Kidney (tissue), 14 donors: ENCODE measurements around the gene ENTPD7. TPM values are rescaled to one million over a fixed set of nuclear protein-coding genes. Genes with fewer than 3 reads are reported as not detected.

Experiments
- DNase-seq, 5 donors: peaks; one replicate each; pipeline ENCODE4 v3.0.0-alpha.2; 2013 to 2020
- FAIRE-seq: peaks from 2 replicates; lab custom pipeline; 2012; peaks lifted over from hg19 to GRCh38; lab: Jason Lieb, UNC
- H3K27ac ChIP-seq, 2 donors: one replicate each; pipeline ENCODE4 v1.7.0; 2013; ENCODE audit warnings: low read depth in 2 of 2, low read length in 2 of 2, inconsistent platforms in 1 of 2
- H3K27me3 ChIP-seq: one replicate; pipeline ENCODE4 v1.7.1; 2013; ENCODE audit warnings: low read length, inconsistent platforms; ENCODE audit not compliant: control insufficient read depth, insufficient read depth
- H3K36me3 ChIP-seq, 3 donors: one replicate each; pipeline versions ENCODE4 v1.7.0 to v1.7.1; 2013; ENCODE audit warnings: low read length in 3 of 3, control low read depth in 1 of 3, inconsistent platforms in 1 of 3; ENCODE audit not compliant: insufficient read depth in 3 of 3, control insufficient read depth in 2 of 3
- H3K4me1 ChIP-seq, 3 donors: one replicate each; pipeline versions ENCODE4 v1.7.0 to v1.7.1; 2013; ENCODE audit warnings: low read length in 3 of 3, inconsistent platforms in 1 of 3, low read depth in 1 of 3; ENCODE audit not compliant: control insufficient read depth in 2 of 3, insufficient read depth in 2 of 3
- H3K4me3 ChIP-seq, 3 donors: one replicate each; pipeline versions ENCODE4 v1.7.0 to v1.8.1; 2013; ENCODE audit warnings: low read length in 3 of 3, control low read depth in 1 of 3, inconsistent platforms in 1 of 3
- H3K9ac ChIP-seq, 3 donors: one replicate each; pipeline versions ENCODE4 v1.7.0 to v1.7.1; 2013; ENCODE audit warnings: low read length in 3 of 3, control low read depth in 1 of 3, inconsistent platforms in 1 of 3
- H3K9me3 ChIP-seq, 3 donors: one replicate each; pipeline versions ENCODE4 v1.7.0 to v1.7.1; 2013; ENCODE audit warnings: low read length in 3 of 3, control low read depth in 1 of 3, inconsistent platforms in 1 of 3; ENCODE audit not compliant: control insufficient read depth in 2 of 3, insufficient read depth in 1 of 3
- intact Hi-C: fragments of 100-400 bp; cut with DNase I; formaldehyde crosslinking; loops from one replicate; pipeline ENCODE4 v1.11.1; 2022
- polyA plus RNA-seq: library from polyadenylated mRNA; stranded (reverse); fragments of 350-450 nt; fragmentation: Illumina TruSeq; extraction: RNeasy Lipid Tissue Mini Kit (QIAGEN cat#74804); gene quantifications from one replicate; pipeline ENCODE4 v1.2.3, GENCODE V29; 2014; ENCODE audit warnings: low read depth, low replicate concordance; ENCODE audit not compliant: insufficient read depth
- total RNA-seq: library from RNA; stranded (reverse); fragmentation: NEBNext Ultra II Directional; extraction: Animal tissue kit (Norgen Biotek cat#: 25700); gene quantifications from one replicate; pipeline ENCODE4 v1.2.1, GENCODE V29; 2021
- TF ChIP-seq, protein P1 (sequence below): IDR thresholded peaks from 3 replicates; pipeline ENCODE4 v1.5.1; 2012; ENCODE audit warnings: mild to moderate bottlenecking, moderate library complexity, borderline replicate concordance; ENCODE audit not compliant: insufficient read depth; ENCODE audit errors: extremely low read depth
- donor health status: control.
- donor health status: control.
- donor health status: control.
- donor health status: control.
- donor health status: control.
- donor health status: DM: yes; HTN: yes; CAD: no.
- donor health status: Normal renal cell carcinoma (clear cell type).

The ENTPD7 gene
- total and polyA plus RNA-seq, 2 donors from 2014 or later: 1.4 to 16.1 TPM

DNA sequence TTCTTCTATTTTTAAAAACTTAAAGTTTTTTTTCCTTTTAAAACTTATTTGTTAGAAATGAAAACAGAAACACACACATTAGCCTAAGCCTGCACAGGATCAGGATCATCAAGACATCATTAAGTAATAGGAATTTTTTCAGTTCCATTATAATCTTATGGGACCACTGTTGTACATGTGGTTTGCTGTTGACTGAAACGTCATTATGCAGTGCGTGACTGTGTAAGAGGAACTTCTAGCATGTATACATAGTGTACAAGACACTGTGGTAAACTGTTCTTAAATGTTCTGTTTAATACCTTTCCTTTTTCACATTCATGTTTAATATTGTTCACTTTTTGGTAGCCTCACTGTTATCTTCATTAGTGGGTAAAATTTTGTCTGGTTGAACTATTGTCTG, 12.1 kb downstream of the ENTPD7 start:
- DNase-seq (no peak), FAIRE-seq (no peak)
- intact Hi-C loops: no loop called here
- H3K9ac ChIP-seq: no peak overlapping the region
- peaks cover 0 to 6% (median 5%) of the 10 kb centered on the region in 3 donors for H3K36me3 ChIP-seq
- no peaks in the 10 kb centered on the region for H3K4me1 ChIP-seq
- no peak overlapping the region for H3K27ac ChIP-seq
- H3K4me3 ChIP-seq: no peak overlapping the region
- TF ChIP-seq, protein P1, sequence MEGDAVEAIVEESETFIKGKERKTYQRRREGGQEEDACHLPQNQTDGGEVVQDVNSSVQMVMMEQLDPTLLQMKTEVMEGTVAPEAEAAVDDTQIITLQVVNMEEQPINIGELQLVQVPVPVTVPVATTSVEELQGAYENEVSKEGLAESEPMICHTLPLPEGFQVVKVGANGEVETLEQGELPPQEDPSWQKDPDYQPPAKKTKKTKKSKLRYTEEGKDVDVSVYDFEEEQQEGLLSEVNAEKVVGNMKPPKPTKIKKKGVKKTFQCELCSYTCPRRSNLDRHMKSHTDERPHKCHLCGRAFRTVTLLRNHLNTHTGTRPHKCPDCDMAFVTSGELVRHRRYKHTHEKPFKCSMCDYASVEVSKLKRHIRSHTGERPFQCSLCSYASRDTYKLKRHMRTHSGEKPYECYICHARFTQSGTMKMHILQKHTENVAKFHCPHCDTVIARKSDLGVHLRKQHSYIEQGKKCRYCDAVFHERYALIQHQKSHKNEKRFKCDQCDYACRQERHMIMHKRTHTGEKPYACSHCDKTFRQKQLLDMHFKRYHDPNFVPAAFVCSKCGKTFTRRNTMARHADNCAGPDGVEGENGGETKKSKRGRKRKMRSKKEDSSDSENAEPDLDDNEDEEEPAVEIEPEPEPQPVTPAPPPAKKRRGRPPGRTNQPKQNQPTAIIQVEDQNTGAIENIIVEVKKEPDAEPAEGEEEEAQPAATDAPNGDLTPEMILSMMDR: no peak
- H3K27me3 ChIP-seq: no peaks in the 10 kb centered on the region
- H3K9me3 ChIP-seq: no peaks in the 10 kb centered on the region

DNA sequence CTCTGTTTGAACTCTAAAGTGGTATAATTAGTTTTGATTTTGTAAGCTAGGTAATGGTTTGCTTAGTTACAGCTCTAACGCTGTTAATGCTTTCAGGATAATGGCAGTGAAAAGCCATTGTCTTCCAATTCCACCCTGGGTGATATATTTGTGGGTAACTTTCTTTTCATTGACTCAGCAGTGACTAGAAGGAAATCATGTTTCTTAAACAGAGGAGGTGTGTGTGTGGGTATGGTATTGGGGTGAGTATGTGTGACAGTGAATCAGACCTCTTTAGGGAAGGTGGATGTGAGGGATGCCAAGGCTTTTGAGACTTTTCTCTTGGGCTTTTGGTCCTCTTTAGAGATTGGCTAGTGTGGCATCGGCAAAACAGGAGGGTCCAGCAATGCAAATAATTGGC, 13.6 kb downstream of the ENTPD7 start:
- H3K4me3 ChIP-seq: no peak overlapping the region
- no peak for FAIRE-seq
- TF ChIP-seq, protein P1: no peak
- no peaks in the 10 kb centered on the region for H3K27me3 ChIP-seq
- H3K9me3 ChIP-seq: no peaks in the 10 kb centered on the region
- intact Hi-C loops: no loop called here
- H3K4me1 ChIP-seq: no peaks in the 10 kb centered on the region
- H3K9ac ChIP-seq: no peak overlapping the region
- no peak for DNase-seq
- H3K36me3 ChIP-seq: peaks cover 0 to 6% (median 2%) of the 10 kb centered on the region in 3 donors
- peak overlapping the region in 1 of 2 donors; percentile 37 for H3K27ac ChIP-seq

DNA sequence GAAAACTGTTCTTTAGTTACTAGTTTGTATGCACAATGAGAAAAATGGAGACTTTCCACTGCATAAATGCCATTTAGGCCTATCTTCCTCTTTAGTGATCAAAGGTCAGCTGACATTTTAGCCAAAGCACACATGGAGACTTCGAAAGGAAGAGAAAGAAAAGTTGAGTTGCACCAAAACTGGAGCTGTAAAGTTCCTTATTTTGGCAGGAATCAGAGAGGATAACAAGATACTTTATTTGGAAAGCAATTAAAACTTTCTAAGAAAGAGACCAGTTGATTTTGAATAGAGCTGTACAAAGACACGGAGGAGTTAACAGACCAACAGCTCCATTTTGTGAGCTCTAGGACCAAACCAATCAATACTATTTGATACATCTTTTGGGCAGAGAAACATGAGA, 14.2 kb downstream of the ENTPD7 start:
- peaks cover 0 to 6% (median 2%) of the 10 kb centered on the region in 3 donors for H3K36me3 ChIP-seq
- FAIRE-seq: no peak

More for the DNA sequence above, 14.2 kb downstream of the ENTPD7 start:
- no peak overlapping the region for H3K4me3 ChIP-seq
- no peaks in the 10 kb centered on the region for H3K27me3 ChIP-seq
- H3K4me1 ChIP-seq: no peaks in the 10 kb centered on the region
- TF ChIP-seq, protein P1: no peak
- no peak overlapping the region for H3K9ac ChIP-seq
- no peak overlapping the region for H3K27ac ChIP-seq
- no peak for DNase-seq
- no peaks in the 10 kb centered on the region for H3K9me3 ChIP-seq
- intact Hi-C loops: no loop called here
